PC-3 (cell line): ENCODE results near the gene KLHDC1. TPM values are rescaled to one million over a fixed set of nuclear protein-coding genes. Genes with fewer than 3 reads are reported as not detected.
"Not testable (repeated sequence)": the region's sequence is repeated elsewhere in the genome, so short reads cannot be mapped to it uniquely, and the experiment has no call there.

Source experiments
- ATAC-seq: fragments of 200-7000 bp; cut with Tn5 transposase; 2 replicates; pipeline ENCODE4 v1.9.1; 2020; ENCODE audit warnings: mild to moderate bottlenecking, moderate library complexity
- BruUV-seq: library from RNA; stranded (reverse); fragments of 400-500 nt; replicated peaks from 2 replicates; lab custom pipeline; 2021; lab: Mats Ljungman, UMichigan
- CTCF ChIA-PET: fragments of 300-600 bp; sonication (Branson Sonifier 250); formaldehyde crosslinking; loops from one replicate; lab custom pipeline; 2022; ENCODE audit warnings: antibody characterized with exemption; lab: Charles Lee
- POLR2A ChIA-PET: fragments of 300-600 bp; sonication (Branson Sonifier 250); formaldehyde crosslinking; loops from one replicate; lab custom pipeline; 2022; ENCODE audit warnings: antibody characterized with exemption; ENCODE audit not compliant: unreplicated experiment; lab: Charles Lee
- DNase-seq: peaks from one replicate; pipeline ENCODE4 v3.0.0-alpha.2; 2015
- H2AFZ ChIP-seq: fragments of 300-600 bp; sonication (generic); 2 replicates; pipeline ENCODE4 v1.6.0; 2016; ENCODE audit warnings: antibody characterized with exemption, low read length
- H3F3A ChIP-seq: fragments of 300-600 bp; sonication (generic); one replicate; pipeline ENCODE4 v1.6.0; 2017; ENCODE audit warnings: antibody characterized with exemption, low read length, control low read depth, mild to moderate bottlenecking; ENCODE audit not compliant: unreplicated experiment
- H3K27ac ChIP-seq: fragments of 300-600 bp; sonication (generic); 2 replicates; pipeline ENCODE4 v1.5.1; 2016; ENCODE audit warnings: mild to moderate bottlenecking, low read length
- H3K27me3 ChIP-seq: fragments of 300-600 bp; sonication (generic); 2 replicates; pipeline ENCODE4 v1.6.1; 2016; ENCODE audit warnings: low read length, mixed read lengths
- H3K36me3 ChIP-seq: fragments of 300-600 bp; sonication (generic); 2 replicates; pipeline ENCODE4 v1.6.1; 2016; ENCODE audit warnings: low read depth, mixed run types, low read length, mixed read lengths
- H3K4me1 ChIP-seq: fragments of 300-600 bp; sonication (generic); 2 replicates; pipeline ENCODE4 v1.5.1; 2016; ENCODE audit warnings: low read length; ENCODE audit not compliant: insufficient read depth
- H3K4me2 ChIP-seq: fragments of 300-600 bp; sonication (generic); 2 replicates; pipeline ENCODE4 v1.6.0; 2016; ENCODE audit warnings: low read length
- H3K4me3 ChIP-seq: fragments of 300-600 bp; sonication (generic); 2 replicates; pipeline ENCODE4 v1.5.1; 2016; ENCODE audit warnings: mild to moderate bottlenecking, low read length, mixed read lengths
- H3K79me2 ChIP-seq: fragments of 300-600 bp; sonication (generic); 2 replicates; pipeline ENCODE4 v1.6.1; 2017; ENCODE audit warnings: low read length, mixed read lengths
- H3K9ac ChIP-seq: fragments of 300-600 bp; sonication (generic); 2 replicates; pipeline ENCODE4 v1.6.0; 2016; ENCODE audit warnings: mild to moderate bottlenecking, low read length
- H3K9me2 ChIP-seq: fragments of 300-600 bp; sonication (generic); replicated peaks from 2 replicates; pipeline ENCODE4 v1.6.1; 2016; ENCODE audit warnings: mixed run types, low read length, mixed read lengths
- H3K9me3 ChIP-seq: fragments of 300-600 bp; sonication (generic); 2 replicates; pipeline ENCODE4 v1.6.1; 2016; ENCODE audit warnings: low read length, mixed read lengths
- H4K20me1 ChIP-seq: fragments of 300-600 bp; sonication (generic); 2 replicates; pipeline ENCODE4 v1.6.1; 2016; ENCODE audit warnings: low read length, mixed read lengths
- CTCF ChIP-seq: fragments of 300-600 bp; sonication (generic); conservative IDR thresholded peaks from 2 replicates; pipeline ENCODE4 v1.5.1; 2017; ENCODE audit warnings: antibody characterized with exemption, low read depth, mild to moderate bottlenecking, low read length
- EZH2 ChIP-seq: fragments of 300-600 bp; sonication (generic); IDR thresholded peaks from one replicate; pipeline ENCODE4 v1.6.1; 2017; ENCODE audit warnings: antibody characterized with exemption, mild to moderate bottlenecking, low read length; ENCODE audit not compliant: unreplicated experiment
- EZH2phosphoT487 ChIP-seq: fragments of 300-600 bp; sonication (generic); IDR thresholded peaks from 2 replicates; pipeline ENCODE4 v1.6.1; 2018; ENCODE audit warnings: mild to moderate bottlenecking, antibody characterized with exemption, low read length, borderline replicate concordance
- intact Hi-C: fragments of 100-400 bp; cut with micrococcal nuclease; formaldehyde crosslinking; loops from 2 replicates; pipeline ENCODE4 v1.9.0; 2023
- total RNA-seq: library from RNA; depleted of rRNA; stranded (reverse); fragments of >200 nt; gene quantifications from 2 replicates; pipeline ENCODE4 v1.2.3, GENCODE V29; 2014

The KLHDC1 gene
- total RNA-seq, 1 experiment from 2014 or later, result 0.07 TPM

GRCh38 chr14:49770212-49770817 is 77.4 kb downstream of the KLHDC1 start:
- Histone ChIP-seq H3K9ac (peak overlapping the region; percentile 92; the same call in 1 of the 2 replicates), H3K4me3 (peak overlapping the region; percentile 94), H4K20me1 (peaks cover 9% of the 10 kb centered on the region; the same call in 1 of the 2 replicates), H3K4me2 (peak overlapping the region; percentile 94), H3K9me2 (no peaks in the 10 kb centered on the region), H3F3A (no peaks in the 10 kb centered on the region), H3K9me3 (no peaks in the 10 kb centered on the region), H3K36me3 (peaks cover 4% of the 10 kb centered on the region; the same call in 1 of the 2 replicates), H3K4me1 (peaks cover 33% of the 10 kb centered on the region), H3K27me3 (no peaks in the 10 kb centered on the region), H3K79me2 (peaks cover 43% of the 10 kb centered on the region), H3K27ac (peak overlapping the region; percentile 84), H2AFZ (no peak overlapping the region)
- peak; percentile 83 for DNase-seq
- ChIA-PET POLR2A (interaction anchor here (0.5 to 2.5 kb wide), 4 partner anchors 12 to 161 kb away, joined by 5 to 20 read pairs (median 7); partner anchors contain the start of gene KLHDC1), CTCF (interaction anchor here (0.7 to 1.2 kb wide), 2 partner anchors 84 to 136 kb away, joined by 4 to 18 read pairs; no protein-coding TSS in a partner anchor)
- intact Hi-C loops, result loop anchor here (1.0 to 5.0 kb wide), 3 partner anchors 62 to 136 kb away; no protein-coding TSS in a partner anchor
- no TSS peak for BruUV-seq
- TF ChIP-seq EZH2phosphoT487 (no peak), EZH2 (no peak)
- ATAC-seq, result peak; percentile 35

- H3K27me3 ChIP-seq, H3K9me3 ChIP-seq, CTCF ChIA-PET, BruUV-seq, H3K36me3 ChIP-seq, H3K9me2 ChIP-seq, H4K20me1 ChIP-seq, H3F3A ChIP-seq, ATAC-seq, H3K4me2 ChIP-seq, H3K4me3 ChIP-seq, DNase-seq, H2AFZ ChIP-seq, H3K27ac ChIP-seq, H3K9ac ChIP-seq: not testable (repeated sequence)
- intact Hi-C loops, result loop anchor here (5.0 kb wide), 1 partner anchor 61 kb away; no protein-coding TSS in a partner anchor
- POLR2A ChIA-PET, result interaction anchor here (0.5 to 2.5 kb wide), 3 partner anchors 138 to 185 kb away, joined by 3 to 20 read pairs (median 4); partner anchors contain the start of gene RPS29
- peaks cover 31% of the 10 kb centered on the region for H3K4me1 ChIP-seq
- H3K79me2 ChIP-seq, result peaks cover 43% of the 10 kb centered on the region
These were observed 78.8 kb downstream of the KLHDC1 start for GRCh38 chr14:49771691-49772090.

- TF ChIP-seq EZH2 (no peak), CTCF (no peak), EZH2phosphoT487 (no peak)
- no TSS peak for BruUV-seq
- Histone ChIP-seq H3K9ac (no peak overlapping the region), H2AFZ (no peak overlapping the region), H3F3A (no peaks in the 10 kb centered on the region), H3K27ac (no peak overlapping the region), H3K79me2 (peaks cover 33% of the 10 kb centered on the region), H3K9me3 (no peaks in the 10 kb centered on the region), H3K4me1 (peaks cover 23% of the 10 kb centered on the region), H3K4me2 (no peak overlapping the region), H3K9me2 (no peaks in the 10 kb centered on the region), H3K4me3 (no peak overlapping the region), H4K20me1 (peaks cover 9% of the 10 kb centered on the region; the same call in 1 of the 2 replicates), H3K36me3 (peaks cover 14% of the 10 kb centered on the region), H3K27me3 (no peaks in the 10 kb centered on the region)
- ATAC-seq (no peak), DNase-seq (no peak)
- ChIA-PET CTCF (no interaction called here), POLR2A (no interaction called here)
- intact Hi-C loops, result loop anchor here (5.0 kb wide), 1 partner anchor 58 kb away; no protein-coding TSS in a partner anchor
These were observed 81.2 kb downstream of the KLHDC1 start for GRCh38 chr14:49774106-49774505.
